Body of pancreas (tissue), 4 donors: ENCODE results near the gene SLC47A2.

Experiments used
- CTCF ChIP-seq, 7 experiments: fragments of 450-650 bp in 4 of 7; fragments of 200-600 bp in 3 of 7; sonication (generic) in 3 of 7; IDR thresholded peaks; one replicate each; pipeline ENCODE4 v1.5.1; 2016 to 2019; ENCODE audit warnings: antibody characterized with exemption in 7 of 7
- POLR2A ChIP-seq, 3 donors: fragments of 450-650 bp; IDR thresholded peaks; one replicate each; pipeline ENCODE4 v1.6.1; 2016; ENCODE audit warnings: antibody characterized with exemption in 3 of 3, mild to moderate bottlenecking in 2 of 3

GRCh38 chr17:19718041-19718612, 1.7 kb upstream of the SLC47A2 start:
- TF ChIP-seq POLR2A (IDR thresholded peaks at IDR 0.05): no peak
- TF ChIP-seq CTCF (IDR thresholded peaks at IDR 0.05): no peak
